ENCODE measurements around the gene TTC9C.
"Not testable (repeated sequence)": the region's sequence is repeated elsewhere in the genome, so short reads cannot be mapped to it uniquely, and the experiment has no call there.

TTC9C gene

GRCh38 chr11:62752177-62752785 lies 24.0 kb downstream of the TTC9C start:
- no peak for DNase-seq (ENCODE audit: low read depth)

DNA sequence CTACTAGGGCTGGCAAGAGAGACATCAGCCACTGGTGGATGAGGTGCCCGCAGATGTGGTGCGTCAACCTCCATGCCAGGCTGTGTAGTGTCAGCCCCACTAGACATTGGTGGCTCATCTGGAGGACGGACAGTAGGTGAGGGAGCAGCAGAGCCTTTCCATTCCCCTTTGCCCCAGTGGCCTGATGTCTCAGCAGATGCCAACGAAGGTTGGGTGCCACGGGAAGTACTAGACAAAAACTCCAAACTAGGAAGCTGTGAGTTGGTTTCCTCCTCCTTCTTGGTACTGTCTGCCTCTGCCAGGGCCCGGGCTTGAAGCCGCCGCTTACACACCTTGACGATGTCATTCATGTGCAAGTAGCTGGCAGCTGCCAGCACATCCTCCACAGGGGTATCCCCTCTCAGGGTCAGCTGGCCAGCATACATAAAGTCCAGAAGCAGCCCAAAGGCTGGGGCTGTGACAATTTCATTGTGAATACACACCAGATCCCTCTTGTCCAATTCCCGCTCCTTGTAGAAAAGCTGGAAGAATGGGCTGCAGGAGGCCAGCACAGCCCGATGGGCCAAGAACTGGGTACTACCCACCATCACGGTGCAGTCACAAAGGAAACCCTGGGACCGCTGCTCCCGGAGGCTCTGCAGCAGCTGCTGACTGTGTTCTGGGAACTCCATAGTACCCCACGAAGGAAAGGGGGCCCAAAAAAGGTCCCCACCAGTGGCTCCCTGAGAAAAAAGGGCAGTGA lies 24.9 kb downstream of the TTC9C start:
- no peak for DNase-seq (ENCODE audit: low read depth)

DNA sequence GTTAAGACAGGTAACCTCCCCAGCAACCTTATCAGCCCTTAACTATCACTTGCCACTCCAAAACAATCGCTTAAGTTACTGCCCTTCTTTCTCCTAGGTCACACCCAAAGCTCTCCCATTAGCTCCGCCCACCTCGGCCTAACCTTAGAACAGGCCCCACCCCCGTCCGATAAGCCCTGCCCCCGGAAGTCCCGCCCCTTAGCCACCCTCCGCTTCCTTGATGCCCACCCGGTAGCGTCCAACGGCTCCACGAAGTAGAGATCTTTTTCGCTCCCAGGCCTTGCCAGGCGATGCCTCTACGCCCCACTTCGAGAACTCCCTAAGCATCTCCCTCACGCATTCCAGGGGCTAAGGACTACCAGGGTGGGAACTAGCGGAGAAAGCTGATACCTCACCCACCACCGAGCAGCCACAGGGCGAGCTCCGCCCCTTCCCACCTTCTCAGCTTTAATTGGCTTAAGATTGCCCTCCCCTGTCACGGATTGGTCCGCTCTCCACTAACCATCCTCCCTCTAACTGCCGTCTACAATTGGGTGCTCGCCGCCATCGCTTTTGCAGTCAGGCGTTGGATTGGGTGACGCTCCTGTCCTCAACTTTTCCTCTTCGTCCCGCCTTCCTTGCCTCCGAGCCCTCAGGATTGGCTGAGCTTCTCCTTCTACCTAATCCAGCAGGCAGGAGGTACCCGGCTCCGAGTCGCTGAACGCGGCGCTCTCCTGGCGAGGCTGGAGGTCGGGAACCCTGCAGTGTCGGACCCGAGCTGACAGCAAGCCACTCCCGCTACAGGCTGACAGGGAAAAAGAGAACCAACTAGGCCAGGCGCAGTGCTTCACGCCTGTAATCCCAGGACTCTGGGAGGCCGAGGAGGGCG lies 25.7 kb downstream of the TTC9C start, which contains the start of gene ZBTB3:
Gene ZBTB3, minus strand, starts transcription at position 425 of the 868 bp plus-strand sequence. CDS start 496 bp downstream, outside the sequence.
- DNase-seq (ENCODE audit: low read depth): peak; percentile 99

DNA sequence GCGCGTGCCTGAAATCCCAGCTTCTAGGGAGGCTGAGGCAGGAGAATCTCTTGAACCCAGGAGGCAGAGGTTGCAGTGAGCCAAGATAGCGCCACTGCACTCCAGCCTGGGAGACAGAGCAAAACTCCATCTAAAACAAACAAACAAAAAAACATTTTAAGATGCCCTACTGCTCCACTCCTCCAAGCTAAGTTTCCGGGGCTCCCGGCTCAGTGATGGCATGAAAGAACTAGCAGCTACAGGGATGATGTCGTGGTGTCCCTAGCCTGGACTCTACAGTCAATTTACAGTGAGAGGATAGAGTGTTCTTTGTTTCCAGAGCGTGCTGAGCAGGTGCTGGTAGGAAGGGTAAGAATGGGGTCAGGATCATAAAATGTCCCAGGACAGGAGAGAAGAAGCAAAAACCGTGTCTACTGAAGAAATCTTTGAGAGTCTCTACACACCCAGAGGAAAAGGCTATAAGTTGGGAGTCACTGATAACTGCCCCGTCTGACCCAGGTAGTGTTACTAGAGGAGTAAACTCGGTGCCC lies 26.9 kb downstream of the TTC9C start:
- no peak for DNase-seq (ENCODE audit: low read depth)

DNA sequence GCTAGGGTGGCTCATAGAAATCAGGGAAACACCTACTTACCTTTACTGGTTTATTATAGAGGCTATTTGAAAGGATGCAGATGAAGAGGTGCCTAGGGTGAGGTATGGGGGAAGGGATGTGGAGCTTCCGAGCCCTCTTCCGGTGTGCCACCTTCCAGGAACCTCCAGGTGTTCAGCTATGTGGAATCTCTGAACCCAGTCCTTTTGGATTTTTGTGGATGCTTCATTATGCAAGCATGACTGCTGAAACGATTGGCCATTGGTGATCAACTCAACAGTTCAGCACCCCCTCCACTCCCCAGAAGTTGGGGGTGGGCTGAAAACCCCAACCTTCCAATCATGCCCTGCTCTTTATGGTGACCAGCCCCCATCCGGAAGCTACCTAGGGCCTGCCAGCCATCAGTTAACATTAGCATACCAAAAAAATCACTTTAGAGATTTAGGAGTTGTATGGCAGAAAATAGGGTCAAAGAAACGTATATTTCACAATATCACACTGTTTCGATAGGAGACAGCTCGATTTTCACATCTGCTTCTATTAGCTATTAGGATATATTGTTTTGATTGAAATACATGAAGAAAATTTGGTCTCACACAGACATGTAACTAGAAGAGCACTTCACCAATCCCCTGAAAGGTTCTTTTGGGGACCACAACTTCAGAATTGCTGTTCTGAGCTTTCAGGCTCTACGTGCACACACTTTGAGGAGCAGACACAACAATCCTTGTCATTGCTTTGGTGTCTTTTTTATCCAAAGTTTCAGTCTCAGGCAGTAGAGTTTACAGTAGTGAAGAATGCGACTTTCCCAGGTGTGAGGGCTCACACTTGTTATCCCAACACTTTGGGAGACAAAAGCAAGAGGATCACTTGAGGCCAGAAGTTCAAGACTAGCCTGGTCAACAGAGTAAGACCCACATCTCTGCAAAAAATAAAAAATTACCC lies 29.8 kb downstream of the TTC9C start:
- no peak for DNase-seq (ENCODE audit: low read depth)

GRCh38 chr11:62760867-62761227 lies 32.6 kb downstream of the TTC9C start:
- not testable (repeated sequence) for DNase-seq (ENCODE audit: low read depth)

GRCh38 chr11:62770778-62771143 lies 42.5 kb downstream of the TTC9C start:
- DNase-seq (ENCODE audit: low read depth): no peak

DNA sequence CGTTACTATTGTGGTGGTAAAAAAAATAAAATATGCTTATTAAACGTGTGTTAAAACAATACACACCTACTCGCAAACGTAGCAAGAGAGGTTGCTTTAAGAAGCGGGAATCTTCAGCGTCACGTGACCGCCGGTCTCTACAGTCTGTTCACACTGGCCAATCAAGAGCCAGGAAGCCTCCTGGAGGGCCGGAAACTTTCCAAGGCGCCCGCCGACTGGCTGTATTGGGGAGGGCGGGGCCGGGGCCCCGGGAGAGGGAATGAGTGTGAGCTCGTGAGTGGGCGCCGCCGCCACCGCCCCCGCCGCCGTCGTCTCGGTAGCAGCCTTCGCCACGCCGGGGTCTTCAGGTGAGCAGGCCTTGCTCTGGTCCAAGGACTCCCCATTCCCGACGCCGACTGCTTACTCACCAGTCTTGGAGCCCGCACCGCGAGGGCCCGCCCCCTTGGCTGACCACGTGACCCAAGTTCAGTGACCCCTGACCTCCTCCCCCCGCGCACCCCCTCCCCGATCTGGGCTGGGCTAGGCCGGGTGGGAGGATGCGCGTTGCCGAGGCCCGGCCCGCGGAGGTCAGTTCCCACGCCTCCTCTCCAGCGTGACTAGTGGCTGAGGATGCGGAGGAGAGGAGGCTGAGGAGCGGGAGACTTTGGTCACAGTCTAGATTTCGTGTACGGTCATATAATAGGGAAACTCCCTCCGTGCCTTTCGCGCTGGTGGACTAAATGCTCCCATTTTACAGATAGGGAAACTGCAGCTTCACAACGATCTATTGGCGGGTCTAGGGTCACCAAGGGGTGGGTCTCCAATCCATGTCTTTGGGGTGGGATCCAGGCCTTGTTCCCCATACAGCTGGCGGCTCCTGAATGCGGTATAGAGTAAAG lies 43.1 kb downstream of the TTC9C start, which contains the start of gene TAF6L:
Gene TAF6L, plus strand, starts transcription at position 253 of the 878 bp plus-strand sequence. CDS start 4,388 bp downstream, outside the sequence.
- peak; percentile 80 for DNase-seq (ENCODE audit: low read depth)

GRCh38 chr11:62774407-62774806 lies 46.1 kb downstream of the TTC9C start:
- no peak for DNase-seq (ENCODE audit: low read depth)

DNA sequence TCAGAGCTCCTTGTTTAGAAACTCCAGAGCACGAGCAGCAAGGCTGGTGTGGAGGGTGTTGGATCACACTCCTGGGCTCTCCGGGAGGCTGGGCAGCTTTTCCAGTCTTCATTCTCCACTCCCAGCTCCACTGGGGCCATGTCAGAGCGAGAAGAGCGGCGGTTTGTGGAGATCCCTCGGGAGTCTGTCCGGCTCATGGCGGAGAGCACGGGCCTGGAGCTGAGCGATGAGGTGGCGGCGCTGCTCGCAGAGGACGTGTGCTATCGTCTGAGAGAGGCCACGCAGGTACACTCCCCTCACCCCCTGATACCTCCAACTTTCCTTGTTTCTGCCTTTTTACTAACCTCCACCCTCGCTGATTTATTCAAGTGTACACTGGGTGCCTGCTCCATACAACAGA lies 47.4 kb downstream of the TTC9C start:
- no peak for DNase-seq (ENCODE audit: low read depth)

- no peak for DNase-seq (ENCODE audit: low read depth)
These were observed 49.1 kb downstream of the TTC9C start for GRCh38 chr11:62777389-62777788.

DNA sequence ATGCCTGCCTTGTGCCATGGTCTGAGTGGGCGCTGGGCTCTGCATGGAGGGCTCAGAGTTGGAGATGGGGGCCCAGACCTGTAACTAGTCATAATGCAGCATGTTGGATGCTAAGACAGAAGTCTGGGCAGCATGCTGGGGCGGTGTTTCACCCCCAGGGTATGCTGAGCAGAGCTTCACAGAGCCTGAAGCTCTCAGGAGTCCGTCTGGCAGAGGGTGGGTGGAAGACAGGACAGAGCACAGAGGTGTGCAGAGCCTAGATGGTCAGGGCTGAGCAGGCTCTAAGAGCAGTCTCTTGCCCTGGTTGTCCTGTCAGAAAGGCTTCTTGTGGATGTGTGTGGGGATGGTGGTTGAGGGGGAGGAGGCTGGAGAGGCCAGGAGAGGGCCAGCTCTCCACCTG lies 50.2 kb downstream of the TTC9C start:
- DNase-seq (ENCODE audit: low read depth): no peak

DNA sequence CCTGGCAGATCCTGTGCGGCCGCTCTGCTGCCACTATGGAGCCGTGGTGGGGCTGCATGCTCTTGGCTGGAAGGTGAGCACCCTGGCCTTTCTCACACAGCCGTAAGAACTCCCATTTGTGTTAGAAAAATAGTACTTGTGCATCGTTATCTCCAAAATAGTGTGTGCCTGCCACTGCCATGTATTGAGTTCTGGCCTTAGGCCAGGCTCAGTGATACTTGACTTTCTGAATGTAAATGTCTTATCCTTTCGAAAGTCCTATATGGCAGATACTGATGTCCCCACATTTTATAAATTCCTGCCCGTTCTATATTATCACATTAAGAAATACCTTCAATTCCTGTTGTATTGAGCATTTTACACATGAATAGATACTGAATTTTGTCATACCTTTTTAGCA lies 54.5 kb downstream of the TTC9C start:
- DNase-seq (ENCODE audit: low read depth): no peak

GRCh38 chr11:62786318-62787004 lies 58.2 kb downstream of the TTC9C start:
- DNase-seq (ENCODE audit: low read depth): no peak

GRCh38 chr11:62787005-62787759 lies 58.9 kb downstream of the TTC9C start, which contains the start of gene TMEM179B:
TMEM179B (plus strand) TSS chr11:62787402; CDS start chr11:62787432, 30 bp downstream.
- peak; percentile 93 for DNase-seq (ENCODE audit: low read depth)

Measured in non-pigmented ciliary epithelial cell (primary cell).